GM12891 (cell line): ENCODE results near the gene CTPS2.

Experiments
- DNase-seq: peaks from one replicate; pipeline ENCODE4 v3.0.0; 2011; ENCODE audit warnings: low spot score; ENCODE audit not compliant: insufficient read length
- FAIRE-seq: peaks from 2 replicates; lab custom pipeline; 2011; peaks lifted over from hg19 to GRCh38; lab: Jason Lieb, UNC
- PAX5 ChIP-seq: IDR thresholded peaks from 2 replicates; pipeline ENCODE4 v1.6.1; 2011; ENCODE audit warnings: low read length, moderate library complexity, mild to moderate bottlenecking; ENCODE audit not compliant: insufficient read depth, severe bottlenecking
- POLR2A ChIP-seq: IDR thresholded peaks from 2 replicates; pipeline ENCODE4 v1.6.1; 2011; ENCODE audit warnings: low read depth, low read length, control low read depth
- POLR2AphosphoS5 ChIP-seq: IDR thresholded peaks from 2 replicates; pipeline ENCODE4 v1.6.1; 2011; ENCODE audit warnings: low read depth, low read length, control low read depth
- POU2F2 ChIP-seq: IDR thresholded peaks from 2 replicates; pipeline ENCODE4 v1.6.1; 2011; ENCODE audit warnings: low read depth, mild to moderate bottlenecking, control low read depth, low read length, moderate library complexity
- SPI1 ChIP-seq: IDR thresholded peaks from 2 replicates; pipeline ENCODE4 v1.6.1; 2011; ENCODE audit warnings: low read depth, low read length, control low read depth
- TAF1 ChIP-seq: IDR thresholded peaks from 2 replicates; pipeline ENCODE4 v1.6.1; 2011; ENCODE audit warnings: low read depth, low read length, control low read depth

Gene CTPS2

DNA sequence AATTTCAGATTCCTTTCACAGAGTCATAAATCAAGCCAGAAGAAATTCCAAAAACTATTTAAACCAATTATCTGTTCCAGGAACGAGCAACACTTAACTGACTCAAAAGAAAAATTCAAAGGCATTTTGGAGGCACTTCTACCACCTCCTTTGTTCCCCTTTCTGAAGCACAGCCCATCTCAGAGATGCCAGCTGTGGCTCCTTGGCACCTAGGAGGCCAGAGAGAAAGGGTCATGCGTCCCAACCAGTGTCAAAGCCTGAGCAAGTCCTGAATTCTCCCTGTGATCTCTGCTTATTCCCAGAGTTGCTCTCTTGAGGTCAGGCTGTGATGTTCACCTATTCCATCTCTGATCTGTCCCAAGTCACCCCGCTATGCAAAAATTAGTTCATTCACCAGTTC is 167.5 kb downstream of the CTPS2 start:
- DNase-seq (no peak), FAIRE-seq (no peak)
- TF ChIP-seq POU2F2 = no peak
- no peak for TF ChIP-seq POLR2A
- no peak for TF ChIP-seq TAF1
- TF ChIP-seq SPI1 = no peak
- TF ChIP-seq PAX5 = no peak
- TF ChIP-seq POLR2AphosphoS5 = no peak
